ENCODE data around the gene RGL1.

RGL1 gene

DNA sequence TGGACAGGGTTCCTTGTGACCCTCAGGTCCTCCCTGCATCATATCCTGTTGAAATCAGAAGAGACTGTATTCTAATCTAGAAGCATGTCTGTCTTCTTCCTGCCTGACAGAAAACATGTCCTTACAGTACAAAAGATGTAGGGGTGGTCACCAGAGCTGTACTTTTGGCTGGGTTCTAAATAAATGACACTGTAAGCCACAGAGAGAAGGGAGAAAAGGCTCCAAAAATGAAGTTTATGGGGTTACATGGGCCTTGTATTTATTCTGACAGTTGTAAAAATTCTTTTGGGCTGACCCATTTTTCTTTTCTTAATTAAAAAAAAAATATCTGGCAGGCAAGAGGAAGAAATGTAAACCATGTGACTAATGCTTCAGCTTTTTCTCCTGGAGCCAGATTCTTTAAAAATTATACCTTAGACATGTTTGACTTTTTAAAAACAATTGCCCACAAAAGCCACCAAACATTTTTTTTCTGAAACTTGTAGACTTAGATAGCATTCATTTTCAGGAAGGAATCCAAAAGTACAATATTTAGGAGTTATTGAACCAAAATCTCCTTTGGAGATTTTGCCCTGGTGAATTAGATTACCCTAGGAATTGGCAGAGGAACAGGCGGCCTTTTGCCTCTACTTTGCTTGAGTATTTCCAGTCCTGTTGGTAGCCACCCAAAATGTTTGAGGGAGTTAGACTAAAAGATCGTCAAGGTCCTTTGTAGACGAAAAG is 17.1 kb downstream of the RGL1 start:
- TF ChIP-seq ZFX (IDR thresholded peaks at IDR 0.05), result no peak
- TF ChIP-seq CTCF (conservative IDR thresholded peaks at IDR 0.05), result no peak
- H3K27ac ChIP-seq, result no peak overlapping the region

- H3K27ac ChIP-seq, result no peak overlapping the region
Observed at GRCh38 chr1:183824291-183824690, 19.4 kb downstream of the RGL1 start.

GRCh38 chr1:183827801-183828200 is 22.9 kb downstream of the RGL1 start:
- TF ChIP-seq CTCF (conservative IDR thresholded peaks at IDR 0.05) (no peak), ZFX (IDR thresholded peaks at IDR 0.05) (no peak)
- H3K27ac ChIP-seq, result no peak overlapping the region

More at GRCh38 chr1:183824291-183824690, 19.4 kb downstream of the RGL1 start:
- TF ChIP-seq ZFX (IDR thresholded peaks at IDR 0.05) (no peak), CTCF (conservative IDR thresholded peaks at IDR 0.05) (no peak)

DNA sequence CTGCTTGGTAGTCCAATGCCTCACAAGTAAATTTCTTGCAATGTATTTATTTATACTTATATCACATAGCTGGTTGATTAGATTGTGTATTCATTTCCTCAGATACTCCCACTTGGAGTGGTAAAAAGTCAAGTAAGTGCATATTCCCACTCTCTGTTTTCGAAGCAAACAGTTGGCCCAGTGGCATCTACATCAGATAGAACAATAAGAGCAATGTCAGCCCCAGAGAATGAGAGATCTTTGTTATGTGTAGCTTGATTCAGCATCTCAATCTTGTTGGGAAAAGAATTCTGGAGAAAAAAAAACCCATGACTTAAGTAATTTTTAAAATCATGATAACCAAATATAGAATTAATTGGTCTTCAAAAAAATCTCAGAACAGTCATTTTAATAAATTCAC is 25.5 kb downstream of the RGL1 start:
- H3K27ac ChIP-seq, result no peak overlapping the region
- TF ChIP-seq ZFX (IDR thresholded peaks at IDR 0.05) (no peak), CTCF (conservative IDR thresholded peaks at IDR 0.05) (no peak)

DNA sequence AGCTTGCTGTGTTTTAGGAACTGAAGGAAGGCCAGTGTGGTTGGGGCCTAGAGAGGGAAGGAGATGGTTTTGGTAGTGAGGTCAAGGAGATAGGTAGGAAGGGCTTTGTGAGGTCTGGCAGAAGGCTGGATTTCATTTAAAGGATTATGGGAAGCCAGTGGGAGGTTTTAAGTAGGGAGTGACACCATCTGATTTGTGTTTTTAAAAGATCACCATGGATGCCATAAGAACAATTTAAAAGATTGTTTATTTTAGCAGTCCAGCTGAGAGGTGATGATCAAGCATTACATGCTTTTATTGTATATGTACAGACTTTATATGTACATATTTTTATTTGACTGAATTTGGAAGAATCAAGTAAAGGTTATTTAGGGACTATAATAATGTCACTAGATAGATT is 26.4 kb downstream of the RGL1 start:
- H3K27ac ChIP-seq, result no peak overlapping the region
- TF ChIP-seq CTCF (conservative IDR thresholded peaks at IDR 0.05) (no peak), ZFX (IDR thresholded peaks at IDR 0.05) (no peak)

DNA sequence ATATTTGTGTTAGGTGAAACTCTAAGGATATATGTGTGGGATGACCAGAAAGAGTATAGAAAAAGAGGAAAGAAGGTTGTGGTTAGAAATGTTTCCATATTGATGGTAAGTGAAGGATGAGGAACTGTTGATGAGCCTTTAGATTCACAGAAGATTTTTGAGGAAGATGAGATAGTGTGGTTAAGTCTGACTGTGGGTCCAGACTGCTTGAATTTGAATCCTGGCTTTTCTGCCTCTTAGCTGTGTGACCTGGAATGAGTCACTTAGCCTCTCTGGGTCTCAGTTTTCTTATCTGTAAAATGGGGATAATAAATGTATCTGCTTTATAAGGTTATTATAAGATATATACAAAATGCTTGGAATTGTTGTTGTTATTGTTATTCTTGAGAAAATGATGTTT is 27.5 kb downstream of the RGL1 start:
- TF ChIP-seq ZFX (IDR thresholded peaks at IDR 0.05), result no peak
- TF ChIP-seq CTCF (conservative IDR thresholded peaks at IDR 0.05), result no peak
- H3K27ac ChIP-seq, result no peak overlapping the region

DNA sequence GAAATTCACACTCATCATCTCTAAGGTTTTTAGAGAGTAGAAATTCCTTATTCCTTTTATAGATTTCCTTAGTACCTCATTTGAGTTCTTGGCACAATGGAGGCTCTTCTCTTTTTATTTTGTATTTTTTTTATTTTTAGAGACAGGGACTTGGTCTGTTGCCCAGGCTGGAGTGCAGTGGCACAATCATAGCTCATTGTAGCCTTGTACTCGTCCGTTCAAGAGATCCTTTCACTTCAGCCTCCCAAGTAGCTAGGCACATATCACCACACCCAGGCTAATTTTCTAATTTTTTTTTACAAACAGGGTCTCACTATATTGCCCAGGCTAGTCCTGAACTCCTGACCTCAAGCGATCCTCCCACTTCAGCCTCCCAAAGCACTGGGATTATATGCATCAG is 29.6 kb downstream of the RGL1 start:
- H3K27ac ChIP-seq, result no peak overlapping the region
- TF ChIP-seq ZFX (IDR thresholded peaks at IDR 0.05), result no peak
- TF ChIP-seq CTCF (conservative IDR thresholded peaks at IDR 0.05), result no peak
